ENCODE measurements around the gene CD55.

The CD55 gene, protein sequence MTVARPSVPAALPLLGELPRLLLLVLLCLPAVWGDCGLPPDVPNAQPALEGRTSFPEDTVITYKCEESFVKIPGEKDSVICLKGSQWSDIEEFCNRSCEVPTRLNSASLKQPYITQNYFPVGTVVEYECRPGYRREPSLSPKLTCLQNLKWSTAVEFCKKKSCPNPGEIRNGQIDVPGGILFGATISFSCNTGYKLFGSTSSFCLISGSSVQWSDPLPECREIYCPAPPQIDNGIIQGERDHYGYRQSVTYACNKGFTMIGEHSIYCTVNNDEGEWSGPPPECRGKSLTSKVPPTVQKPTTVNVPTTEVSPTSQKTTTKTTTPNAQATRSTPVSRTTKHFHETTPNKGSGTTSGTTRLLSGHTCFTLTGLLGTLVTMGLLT

DNA sequence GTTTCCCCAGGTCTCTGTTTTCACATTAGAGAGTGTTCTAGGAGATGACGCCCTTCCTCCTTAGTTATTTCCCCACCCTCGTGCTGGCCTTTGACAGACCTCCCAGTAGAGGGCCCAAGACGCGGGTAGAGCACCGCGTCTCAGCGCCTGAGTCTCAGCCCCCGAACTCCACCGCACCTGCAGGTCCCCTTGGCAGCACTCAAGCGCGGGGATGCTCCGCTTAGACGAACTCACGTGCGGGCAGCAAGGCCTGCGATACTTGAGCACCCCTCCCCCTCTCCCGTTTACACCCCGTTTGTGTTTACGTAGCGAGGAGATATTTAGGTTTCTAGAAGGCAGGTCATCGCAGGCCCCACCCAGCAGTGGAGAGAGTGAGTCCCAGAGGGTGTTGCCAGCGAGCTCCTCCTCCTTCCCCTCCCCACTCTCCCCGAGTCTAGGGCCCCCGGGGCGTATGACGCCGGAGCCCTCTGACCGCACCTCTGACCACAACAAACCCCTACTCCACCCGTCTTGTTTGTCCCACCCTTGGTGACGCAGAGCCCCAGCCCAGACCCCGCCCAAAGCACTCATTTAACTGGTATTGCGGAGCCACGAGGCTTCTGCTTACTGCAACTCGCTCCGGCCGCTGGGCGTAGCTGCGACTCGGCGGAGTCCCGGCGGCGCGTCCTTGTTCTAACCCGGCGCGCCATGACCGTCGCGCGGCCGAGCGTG is at the start of gene CD55:
Gene CD55, plus strand, starts transcription at position 600 of the 711 bp plus-strand sequence. Its CDS starts 88 bp downstream, at position 688.
- peak; percentile 97 for DNase-seq

DNA sequence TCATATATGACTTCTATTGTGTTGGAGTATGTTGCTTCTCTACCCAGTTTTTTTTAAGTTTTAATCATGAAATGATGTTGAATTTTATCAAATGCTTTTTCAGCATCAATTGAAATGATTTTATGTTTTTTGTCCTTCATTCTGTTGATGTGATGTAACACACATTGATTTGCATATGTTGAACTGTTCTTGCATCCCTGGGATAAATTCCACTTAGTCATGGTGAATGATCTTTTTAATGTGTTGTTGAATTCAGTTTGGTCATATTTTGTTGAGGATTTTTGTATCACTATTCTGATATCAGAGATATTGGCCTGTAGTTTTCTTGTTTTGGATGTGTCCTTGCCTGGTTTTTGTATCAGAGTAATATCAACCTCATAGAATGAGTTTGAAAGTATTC is 46.6 kb upstream of the CD55 start:
- DNase-seq: no peak

DNA sequence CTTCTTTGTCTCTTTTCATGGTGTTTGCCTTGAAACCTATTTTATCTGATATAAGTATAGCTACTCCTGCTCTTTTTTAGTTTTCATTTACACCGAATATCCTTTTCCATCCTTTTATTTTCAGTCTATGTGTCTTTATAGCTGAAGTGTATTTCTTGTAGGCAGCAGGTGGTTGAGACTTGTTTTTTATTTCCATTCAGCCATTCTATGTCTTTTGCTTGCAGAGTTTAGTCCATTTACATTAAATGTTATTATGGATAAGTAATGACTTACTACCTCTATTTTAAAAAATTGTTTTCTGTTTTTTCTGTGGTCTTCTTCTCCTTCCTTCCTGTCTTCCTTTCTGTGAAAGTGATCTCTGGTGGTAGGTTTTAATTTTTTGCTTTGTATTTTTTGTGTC is 45.0 kb upstream of the CD55 start:
- no peak for DNase-seq

DNA sequence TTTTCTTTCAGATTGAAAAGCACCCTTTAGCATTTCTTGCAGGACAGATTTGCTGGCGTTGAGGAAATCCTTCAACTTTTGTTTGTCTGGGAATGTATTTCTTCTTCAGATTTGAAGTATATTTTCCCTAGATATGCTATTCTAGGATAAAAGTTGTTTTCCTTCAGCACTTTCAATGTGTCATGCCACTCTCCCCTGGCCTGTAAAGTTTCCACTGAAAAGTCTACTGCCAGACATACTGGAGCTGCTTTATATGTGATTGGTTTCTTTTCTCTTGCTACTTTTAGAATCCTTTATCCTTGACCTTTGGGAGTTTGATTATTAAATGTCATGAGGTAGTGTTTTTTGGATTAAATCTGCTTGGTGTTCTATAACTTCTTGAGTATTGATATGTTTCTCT is 44.2 kb upstream of the CD55 start:
- no peak for DNase-seq

DNA sequence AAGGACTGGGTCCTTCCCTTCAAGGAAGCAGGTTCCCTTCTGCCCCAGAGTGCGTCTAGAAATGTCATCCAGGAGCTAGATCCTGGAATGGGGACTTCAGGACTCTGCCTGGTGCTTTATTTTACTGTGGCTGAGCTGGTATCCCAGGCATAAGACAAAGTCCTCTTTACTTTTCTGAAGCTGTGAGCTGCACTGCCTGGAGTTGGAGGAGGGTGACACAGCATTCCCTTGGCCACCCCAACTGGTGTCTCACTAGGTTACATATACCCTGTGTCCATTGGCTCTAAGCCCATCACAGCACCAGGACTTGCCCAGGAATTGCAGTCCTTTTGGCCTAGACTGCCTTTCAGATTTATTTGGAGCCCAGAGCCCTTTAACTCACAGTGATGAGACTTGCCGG is 41.8 kb upstream of the CD55 start:
- DNase-seq: no peak

DNA sequence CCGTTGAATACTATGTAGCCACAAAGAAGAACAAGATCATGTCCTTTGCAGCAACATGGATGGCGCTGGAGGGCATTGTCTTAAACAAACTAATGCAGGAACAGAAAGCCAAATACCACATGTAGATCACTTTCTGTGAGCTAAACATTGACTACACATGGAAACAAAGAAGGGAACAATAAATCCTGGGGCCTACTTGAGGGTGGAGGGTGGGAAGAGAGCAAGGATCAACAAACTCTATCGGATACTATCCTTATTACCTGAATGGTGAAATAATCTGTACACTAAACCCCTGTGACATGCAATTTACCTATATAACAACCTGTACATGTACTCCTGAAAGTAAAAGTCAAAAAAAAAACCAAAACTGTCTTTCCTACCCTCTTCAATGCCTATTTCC is 40.8 kb upstream of the CD55 start:
- no peak for DNase-seq

DNA sequence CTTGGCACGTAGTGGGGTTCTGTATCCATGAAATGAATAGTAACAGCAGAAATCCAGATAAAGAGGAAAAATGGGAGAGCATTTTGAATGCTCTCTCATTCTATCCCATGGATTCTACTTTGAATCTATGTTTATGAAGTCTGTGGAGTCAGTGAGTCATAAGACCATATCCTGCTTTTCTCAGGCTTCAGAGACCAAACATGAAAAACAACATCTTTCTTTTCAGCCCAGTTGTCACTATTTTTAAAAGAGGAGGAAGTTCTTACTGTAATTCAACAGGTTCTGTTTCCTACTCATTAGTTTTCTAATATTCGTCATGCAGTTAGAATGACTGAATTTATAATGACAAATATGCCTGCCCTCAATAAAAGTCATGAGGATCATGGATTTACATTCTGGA is 39.4 kb upstream of the CD55 start:
- DNase-seq: peak; percentile 18

DNA sequence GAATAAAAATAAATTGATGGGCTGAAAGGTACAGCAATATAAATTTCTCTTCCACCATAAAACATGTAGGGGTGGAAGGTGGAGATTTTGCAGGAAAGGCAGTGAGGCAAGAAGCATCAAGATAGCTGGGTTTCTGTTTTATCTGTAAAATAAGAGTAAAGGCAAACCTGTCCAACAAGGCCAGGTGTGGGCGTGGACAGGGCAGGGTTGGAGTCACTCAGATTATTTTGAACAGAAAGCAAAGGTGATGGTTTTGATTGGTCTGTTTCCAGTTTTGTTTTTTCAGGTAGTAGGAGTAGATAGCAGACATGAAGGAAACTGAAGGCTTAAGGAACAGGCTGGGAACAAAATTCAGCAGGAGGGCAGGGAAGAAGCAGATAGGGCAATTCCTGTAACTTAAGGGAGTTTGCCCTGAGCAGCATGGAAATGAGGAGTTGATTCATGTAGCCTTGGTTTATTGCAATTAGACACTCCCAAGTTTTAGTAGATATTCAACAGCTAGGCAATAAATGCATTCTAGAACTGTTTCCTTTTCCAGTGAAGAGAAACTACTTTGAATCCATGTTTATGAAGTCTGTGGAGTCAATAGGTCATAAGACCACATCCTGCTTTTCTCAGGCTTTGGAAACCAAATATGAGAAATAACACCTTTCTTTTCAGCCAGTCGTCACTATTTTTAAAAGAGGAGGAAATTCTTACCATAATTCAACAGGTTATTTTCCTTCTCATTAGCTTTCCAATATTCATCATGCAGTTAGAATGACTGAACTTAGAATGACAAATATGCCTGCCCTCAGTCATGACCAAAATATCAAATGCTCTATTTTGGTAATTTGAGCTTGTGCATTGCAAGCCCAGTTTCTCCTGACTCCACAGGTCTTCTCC is 38.7 kb upstream of the CD55 start:
- peak; percentile 24 for DNase-seq

DNA sequence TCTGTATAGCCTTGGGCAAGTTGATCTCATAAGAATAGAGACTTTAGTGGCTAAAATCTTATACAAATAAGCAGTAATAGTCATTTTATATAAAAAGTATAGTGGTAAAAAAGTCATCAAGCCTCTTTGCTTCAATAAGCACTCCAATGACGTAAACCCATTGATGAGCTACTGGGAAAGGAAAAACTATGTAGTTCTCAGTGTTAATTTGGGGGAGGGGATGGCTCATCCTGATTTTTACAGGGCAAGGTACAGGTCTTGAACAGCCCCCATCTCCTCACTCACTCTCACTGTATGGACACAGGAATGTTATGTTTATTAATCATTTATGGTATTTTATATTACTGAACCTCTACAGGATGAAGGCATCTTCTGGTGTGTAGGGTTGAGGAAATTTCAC is 38.1 kb upstream of the CD55 start:
- no peak for DNase-seq

DNA sequence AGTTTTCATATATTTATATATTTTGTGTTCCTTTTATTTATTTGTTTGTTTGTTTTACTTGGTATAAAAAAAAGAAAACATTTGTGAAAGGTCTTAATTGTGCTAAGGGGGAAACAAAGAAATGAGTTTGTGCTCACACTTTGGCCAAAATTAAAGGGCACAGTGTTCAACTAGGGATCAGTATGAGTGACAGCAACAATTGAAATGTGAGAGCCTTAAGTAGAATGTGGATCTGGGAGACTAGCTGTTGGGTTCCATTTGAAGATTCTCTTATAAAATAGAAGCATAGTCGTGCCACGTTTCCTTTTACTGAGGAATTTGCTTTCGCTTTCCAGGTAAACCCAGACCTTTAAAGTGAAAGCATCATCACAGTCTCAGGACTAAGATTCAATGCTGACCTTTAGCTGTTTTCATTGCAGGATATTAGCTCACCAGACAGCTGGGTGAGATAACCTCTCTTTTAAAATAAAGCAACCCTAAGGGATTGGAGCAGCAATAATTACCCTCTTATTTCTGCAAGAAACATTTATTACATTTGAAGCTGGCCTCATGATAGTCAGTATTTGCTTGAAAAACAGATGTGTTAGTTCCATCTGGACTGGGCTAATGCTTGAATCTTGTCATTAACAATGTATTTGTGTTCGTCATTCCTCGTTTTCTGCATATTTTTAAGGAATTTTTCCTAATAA is 37.1 kb upstream of the CD55 start:
- DNase-seq: no peak

DNA sequence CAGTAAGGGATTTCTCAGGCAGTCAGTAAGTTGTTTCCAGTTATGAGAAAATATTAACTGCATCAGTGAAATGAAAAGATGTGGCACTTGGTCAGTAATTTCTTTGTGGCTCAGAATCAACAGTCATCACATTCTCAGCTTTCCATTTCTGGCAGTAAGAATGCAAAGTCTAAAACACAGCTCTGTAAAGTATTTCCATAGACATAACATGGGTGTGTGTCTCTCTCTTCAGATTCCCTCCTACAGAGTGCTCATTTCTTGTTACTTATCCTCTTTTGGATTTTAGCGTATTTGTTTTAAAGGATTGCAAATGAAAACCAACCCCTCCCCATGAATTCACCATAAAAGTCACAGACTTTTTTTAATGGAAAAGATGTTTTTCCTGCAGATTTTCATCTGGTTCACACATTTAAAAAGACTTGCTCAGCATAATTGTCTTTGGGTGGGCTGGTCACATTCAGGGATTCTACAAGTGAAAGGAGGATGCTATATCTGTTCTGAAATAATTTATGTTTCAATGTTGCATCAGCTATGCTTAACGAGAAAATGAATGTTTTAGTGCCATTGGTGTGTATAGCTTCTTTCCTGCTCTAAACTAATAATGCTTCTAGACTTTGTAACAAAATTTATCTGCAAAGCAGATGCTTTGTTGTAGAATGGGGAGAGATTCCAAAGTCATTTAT is 34.6 kb upstream of the CD55 start:
- DNase-seq: no peak

DNA sequence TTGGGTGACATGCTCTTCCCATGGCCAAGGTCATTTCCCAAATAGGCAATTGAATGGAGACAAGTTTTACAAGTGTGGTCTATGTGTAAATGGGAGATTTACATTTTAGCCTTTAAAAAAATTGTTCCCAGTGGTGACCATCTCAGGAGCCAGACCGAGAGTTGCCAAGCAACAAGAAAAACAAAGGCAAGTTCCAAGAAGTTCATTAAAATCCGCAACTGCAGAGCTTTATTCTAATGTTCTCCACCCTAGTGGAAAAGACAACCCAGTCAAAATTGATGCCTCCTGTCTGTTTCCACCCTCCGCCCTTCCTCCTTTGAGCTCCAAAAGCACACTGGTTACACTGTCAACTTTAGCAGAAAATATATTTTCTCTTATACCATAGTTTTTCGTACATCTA is 33.2 kb upstream of the CD55 start:
- no peak for DNase-seq

DNA sequence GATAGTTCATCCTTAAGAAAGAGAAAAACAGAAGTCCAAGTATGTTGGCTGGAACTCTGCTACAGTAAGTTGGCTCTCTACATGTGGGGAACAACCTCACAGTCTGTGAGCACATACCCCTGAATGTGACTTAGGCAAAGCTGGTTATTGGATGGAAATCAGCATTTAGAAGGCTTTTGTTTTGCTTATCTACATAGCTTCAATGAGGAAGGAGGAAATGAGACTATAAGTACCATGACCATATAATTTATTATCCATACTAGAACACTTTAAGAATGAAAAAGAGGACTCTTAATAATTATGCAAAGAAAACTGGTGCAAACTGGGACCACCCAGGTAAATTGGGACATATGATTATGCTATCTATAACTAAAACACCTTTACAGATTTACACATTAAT is 31.7 kb upstream of the CD55 start:
- no peak for DNase-seq

DNA sequence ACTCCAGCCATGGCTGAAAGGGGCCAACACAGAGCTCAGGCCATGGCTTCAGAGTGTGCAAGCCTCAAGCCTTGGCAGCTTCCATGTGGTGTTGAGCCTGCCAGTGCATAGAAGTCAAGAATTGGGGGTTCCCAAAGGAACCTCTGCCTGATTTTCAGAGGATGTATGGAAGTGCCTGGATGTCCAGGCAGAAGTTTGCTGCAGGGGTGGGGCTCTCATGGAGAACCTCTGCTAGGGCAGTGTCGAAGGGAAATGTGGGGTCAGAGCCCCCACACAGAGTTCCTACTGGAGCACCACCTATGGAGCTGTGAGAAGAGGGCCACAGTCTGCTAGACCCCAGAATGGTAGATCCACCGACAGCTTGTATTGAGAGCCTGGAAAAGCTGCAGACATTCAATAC is 29.8 kb upstream of the CD55 start:
- DNase-seq: no peak

DNA sequence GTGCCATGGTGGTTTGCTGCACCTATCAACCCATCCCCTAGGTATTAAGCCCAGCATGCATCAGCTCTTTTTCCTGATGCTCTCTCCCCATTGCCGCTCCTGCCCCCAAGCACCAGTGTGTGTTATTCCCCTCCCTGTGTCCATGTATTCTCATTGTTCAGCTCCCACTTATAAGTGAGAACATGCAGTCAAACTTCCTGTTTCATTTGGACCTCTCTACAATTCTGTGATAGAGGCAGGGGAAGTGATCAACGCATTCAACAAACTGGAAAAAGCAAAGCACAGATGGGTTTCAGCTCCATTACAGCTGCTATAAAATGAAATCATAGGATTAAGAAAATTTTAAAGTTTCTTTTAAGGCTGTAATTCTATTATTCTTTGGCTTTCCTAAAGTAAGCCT is 23.3 kb upstream of the CD55 start:
- no peak for DNase-seq

DNA sequence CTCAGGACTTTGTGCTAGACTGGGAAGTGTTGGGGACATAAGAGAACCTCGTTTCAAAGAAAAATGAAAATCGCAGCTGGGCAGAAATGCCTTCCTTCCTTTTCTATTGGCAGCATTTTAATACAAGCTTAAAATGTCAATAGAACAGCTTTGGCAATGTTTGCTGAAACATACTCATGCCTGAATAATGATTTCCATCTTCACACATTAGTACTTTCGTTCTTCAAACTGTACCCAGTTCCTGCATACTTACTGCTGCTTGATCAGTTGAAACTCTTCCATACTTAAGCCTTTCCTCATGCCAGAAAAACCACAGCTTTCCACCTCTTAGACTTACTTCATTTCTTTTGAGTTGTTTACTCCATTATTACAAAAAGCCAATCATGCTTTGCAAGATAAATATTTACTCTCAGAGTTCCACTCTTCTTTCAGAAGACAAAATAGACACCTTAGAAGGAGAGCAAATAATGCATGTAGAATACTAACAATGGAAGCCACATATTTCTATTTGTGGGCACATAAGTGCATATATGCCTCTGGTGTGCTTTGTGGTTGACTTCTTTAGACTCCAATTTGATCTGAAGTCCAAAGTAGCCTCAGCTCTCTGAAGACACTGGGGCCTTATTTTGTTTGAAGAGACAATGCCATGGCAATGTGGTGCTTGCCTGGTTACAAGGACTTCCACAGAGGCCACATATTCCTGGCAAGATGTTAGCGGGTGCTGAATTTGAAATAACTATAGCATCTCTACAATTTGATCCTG is 22.7 kb upstream of the CD55 start:
- DNase-seq: no peak

DNA sequence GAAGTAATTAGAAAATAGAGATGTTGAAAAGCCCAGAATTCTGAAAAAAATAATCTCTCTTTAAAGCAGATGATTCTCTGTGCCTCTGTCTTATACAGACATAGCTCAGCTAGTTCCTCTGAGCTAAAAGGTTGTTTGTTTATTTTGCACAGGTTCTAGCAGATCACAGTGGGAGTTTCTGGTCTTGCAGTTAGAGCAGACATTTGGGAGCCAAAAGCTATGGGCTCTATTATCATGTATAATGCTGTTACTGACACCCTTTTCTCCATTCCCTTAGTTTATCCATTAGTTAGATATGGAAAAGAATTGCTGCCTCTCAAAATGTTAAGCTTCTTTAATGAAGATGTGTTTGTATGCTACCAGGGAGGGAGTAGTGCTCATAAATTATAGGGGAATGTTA is 20.5 kb upstream of the CD55 start:
- no peak for DNase-seq

DNA sequence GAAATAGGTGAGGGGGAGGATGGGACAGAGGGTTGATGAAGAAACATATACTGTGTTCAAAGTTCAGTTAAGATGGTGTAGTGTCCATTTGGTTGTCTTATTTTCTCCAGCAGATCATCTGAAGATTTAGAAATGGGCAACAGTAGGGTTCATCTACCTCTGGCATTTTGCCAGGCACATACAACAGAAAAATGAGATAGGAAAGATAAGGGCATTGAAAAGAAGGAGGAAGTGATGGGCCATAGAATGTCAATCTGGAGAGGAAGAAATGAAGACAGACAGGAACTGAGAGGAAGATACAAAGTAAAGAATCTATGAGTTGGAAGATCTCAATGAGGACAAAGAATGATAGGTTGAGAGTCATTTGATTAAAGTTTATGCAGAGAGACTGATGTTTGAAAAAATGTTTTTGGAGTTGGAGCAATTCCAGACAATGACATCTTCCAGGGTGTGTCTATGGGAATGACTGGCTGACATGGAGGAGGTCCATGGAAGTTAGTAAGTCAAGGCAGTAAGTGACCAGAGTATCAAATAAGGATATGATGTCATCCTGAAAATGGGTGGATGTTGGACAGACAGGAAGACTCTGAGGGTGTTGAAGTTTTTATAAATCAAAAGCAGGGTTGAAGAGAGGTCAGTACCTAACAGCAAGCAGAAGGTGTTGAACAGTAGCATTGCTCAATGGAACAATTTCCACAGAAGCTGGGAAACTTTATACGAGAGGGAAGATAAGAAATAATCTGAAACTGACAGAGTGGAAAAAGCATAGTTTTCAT is 18.7 kb upstream of the CD55 start:
- DNase-seq: no peak

DNA sequence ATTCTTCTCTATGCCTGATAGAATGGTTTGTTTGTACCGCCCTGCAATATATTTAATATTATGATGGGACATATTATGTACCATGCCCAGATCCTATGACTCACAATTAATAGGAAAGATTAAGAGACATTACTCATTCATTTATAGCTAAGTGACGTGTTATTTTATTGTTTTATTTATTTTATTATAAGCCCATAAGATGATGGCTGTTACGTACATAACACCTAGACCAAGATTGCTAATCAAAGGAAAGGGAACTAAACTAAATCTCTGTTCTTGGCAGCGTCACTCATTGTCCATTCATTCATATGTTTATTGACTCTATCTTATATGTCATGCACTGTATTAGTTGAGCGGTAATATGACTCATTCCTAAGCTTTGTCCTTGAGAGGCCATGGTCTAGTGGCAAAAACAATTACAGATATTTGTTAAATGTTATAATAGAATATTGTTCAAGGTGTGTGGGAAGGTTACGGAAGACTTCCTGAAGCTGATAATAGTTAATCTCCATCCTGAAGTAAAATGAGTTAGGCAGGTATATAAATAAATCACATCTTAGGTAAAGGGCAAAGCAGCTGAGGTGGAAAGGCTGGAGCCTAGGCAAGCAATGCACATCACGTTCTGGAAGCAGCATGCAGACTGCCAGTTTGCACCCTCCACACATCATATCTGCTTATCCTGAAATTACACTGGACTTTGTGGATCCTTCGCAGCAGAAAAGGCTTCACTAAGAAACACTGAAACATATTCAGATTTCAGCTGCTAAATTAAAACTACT is 16.6 kb upstream of the CD55 start:
- peak; percentile 23 for DNase-seq

DNA sequence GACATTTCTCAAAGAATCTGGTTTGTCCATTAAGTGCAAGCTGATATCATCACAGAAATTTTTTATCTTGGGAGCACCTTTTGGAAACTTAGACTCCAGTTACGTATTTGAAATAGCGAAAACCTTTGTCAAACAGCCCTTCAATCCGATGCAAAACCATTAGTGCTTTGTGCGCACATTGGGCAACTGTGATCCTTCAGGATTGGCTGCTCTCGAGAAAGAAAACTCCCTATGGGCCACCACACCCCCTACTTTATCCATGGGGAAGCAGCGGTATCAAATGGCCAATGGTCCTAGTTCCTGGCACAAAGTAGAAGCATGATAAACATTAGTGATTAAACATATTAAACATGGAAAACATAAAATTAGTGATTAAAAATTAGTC is 16.0 kb upstream of the CD55 start:
- no peak for DNase-seq

Measured in EL (cell line).